Spleen (tissue), 11 donors: Measurements from ENCODE around the gene CTNNA1. TPM values are rescaled to one million over a fixed set of nuclear protein-coding genes. Genes with fewer than 3 reads are reported as not detected.
"Not testable (repeated sequence)": the region's sequence is repeated elsewhere in the genome, so short reads cannot be mapped to it uniquely, and the experiment has no call there.

Source experiments
- DNase-seq: peaks from one replicate; pipeline ENCODE4 v3.0.0-alpha.2; 2020
- H3K27ac ChIP-seq, 8 donors: fragments of 200-600 bp; sonication (generic) in 7 of 8; 1 replicate in 4 of 8; 2 replicates in 4 of 8; pipeline versions ENCODE4 v1.5.0 to v1.8.0; 2016 to 2021; ENCODE audit warnings: inconsistent platforms in 4 of 8, mild to moderate bottlenecking in 4 of 8, moderate library complexity in 1 of 8
- H3K27me3 ChIP-seq, 7 donors: fragments of 200-600 bp; sonication (generic) in 6 of 7; replicated peaks in 1 of 7; 1 replicate in 4 of 7; 2 replicates in 3 of 7; pipeline versions ENCODE4 v1.5.0 to v1.8.0; 2016 to 2021; ENCODE audit warnings: inconsistent platforms in 3 of 7, mild to moderate bottlenecking in 1 of 7
- H3K36me3 ChIP-seq, 6 donors: fragments of 200-600 bp; sonication (generic) in 5 of 6; 1 replicate in 4 of 6; 2 replicates in 2 of 6; pipeline versions ENCODE4 v1.5.0 to v1.8.0; 2016 to 2021; ENCODE audit warnings: inconsistent platforms in 2 of 6
- H3K4me1 ChIP-seq, 6 donors: fragments of 200-600 bp; sonication (generic) in 5 of 6; 1 replicate in 3 of 6; 2 replicates in 3 of 6; pipeline versions ENCODE4 v1.5.0 to v1.8.0; 2016 to 2021; ENCODE audit warnings: inconsistent platforms in 3 of 6
- H3K4me3 ChIP-seq, 8 donors: fragments of 200-600 bp; sonication (generic) in 7 of 8; 1 replicate in 4 of 8; 2 replicates in 4 of 8; pipeline versions ENCODE4 v1.5.0 to v1.8.0; 2016 to 2021; ENCODE audit warnings: inconsistent platforms in 4 of 8, mild to moderate bottlenecking in 4 of 8, moderate library complexity in 2 of 8
- H3K9me3 ChIP-seq, 8 donors: fragments of 200-600 bp; sonication (generic) in 7 of 8; 1 replicate in 4 of 8; 2 replicates in 4 of 8; pipeline versions ENCODE4 v1.5.0 to v1.8.0; 2016 to 2021; ENCODE audit warnings: inconsistent platforms in 4 of 8
- POLR2A ChIP-seq, 3 donors: fragments of 450-650 bp; IDR thresholded peaks; one replicate each; pipeline ENCODE4 v1.5.1; 2017; ENCODE audit warnings: antibody characterized with exemption in 3 of 3, mild to moderate bottlenecking in 1 of 3
- POLR2AphosphoS5 ChIP-seq, 3 donors: sonication (generic); formaldehyde crosslinking; IDR thresholded peaks; one replicate each; pipeline ENCODE4 v1.5.1; 2017; ENCODE audit warnings: antibody characterized with exemption in 3 of 3
- WGBS, 5 donors: extraction: QIAGEN DNeasy Blood & Tissue Kit in 3 of 5; methylation state at CpG; one replicate each; pipeline versions ENCODE4 v1.1.5 to v1.1.7; 2013 to 2018; 5-methylcytosine and 5-hydroxymethylcytosine counted together
- intact Hi-C: fragments of 100-400 bp; cut with DNase I; formaldehyde crosslinking; loops from one replicate; pipeline ENCODE4 v1.15.0; 2023; ENCODE audit warnings: low total_unique reads
- polyA plus RNA-seq, 3 donors: library from polyadenylated mRNA; stranded (reverse); fragments of 200-250 nt; gene quantifications; one replicate each; pipeline ENCODE4 v1.2.1, GENCODE V29; 2013
- total RNA-seq, 7 donors: library from RNA; depleted of rRNA in 3 of 7; stranded (reverse); fragments of >200 nt in 3 of 7; fragmentation: NEBNext Ultra II Directional in 4 of 7; extraction: Animal tissue kit (Norgen Biotek cat#: 25700) in 4 of 7; gene quantifications; one replicate each; pipeline versions ENCODE4 v1.1.0 to v1.2.1, GENCODE V29; 2016 to 2021
- TF ChIP-seq, protein P1 (sequence below), 11 experiments: fragments of 200-600 bp in 7 of 11; fragments of 450-650 bp in 4 of 11; sonication (generic) in 4 of 11; IDR thresholded peaks in 8 of 11; conservative IDR thresholded peaks in 3 of 11; 1 replicate in 7 of 11; 2 replicates in 4 of 11; pipeline versions ENCODE4 v1.4.0 to v1.8.0; 2016 to 2021; ENCODE audit warnings: antibody characterized with exemption in 11 of 11, inconsistent platforms in 4 of 11, mild to moderate bottlenecking in 1 of 11
- donor health status: healthy with polysubstance abuse.
- donor health status: DM: no; HTN: no; CAD: no; lungs with moderate emphysema.
- donor health status: DM: no; HTN: no; CAD: no.
- donor health status: Bipolar disorder and iron deficiency.
- donor health status: healthy.
- donor health status: DM: no; HTN: no; CAD: no.
- donor health status: DM: yes; HTN: yes; CAD: no.

Gene CTNNA1
- total and polyA plus RNA-seq, 10 donors = 26.7 to 313 (median 186) TPM

DNA sequence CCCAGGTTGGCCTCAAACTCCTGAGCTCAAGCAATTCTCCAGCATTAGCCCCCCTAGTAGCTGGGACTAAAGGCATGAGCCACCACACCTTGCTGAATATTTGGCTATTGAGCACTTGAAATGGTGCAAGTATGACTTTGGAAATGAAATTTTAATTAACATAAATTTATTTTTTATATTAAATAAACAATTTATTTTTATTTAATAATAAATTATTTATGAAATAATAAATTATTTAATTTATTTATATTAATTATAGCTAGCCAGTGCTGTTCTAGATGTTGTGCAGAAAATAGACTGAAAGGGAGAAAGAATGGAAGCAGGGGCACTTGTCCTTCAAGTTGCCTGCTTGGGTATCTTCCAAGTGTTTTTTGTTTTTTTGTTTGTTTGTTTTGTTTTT lies 40.0 kb upstream of the CTNNA1 start:
- no peak overlapping the region for H3K4me3 ChIP-seq
- intact Hi-C loops = no loop called here
- H3K9me3 ChIP-seq = no peaks in the 10 kb centered on the region
- no peak for DNase-seq
- no peaks in the 10 kb centered on the region for H3K36me3 ChIP-seq
- no peak overlapping the region for H3K27ac ChIP-seq
- no peak for TF ChIP-seq POLR2A (IDR thresholded peaks at IDR 0.05)
- TF ChIP-seq, protein P1, sequence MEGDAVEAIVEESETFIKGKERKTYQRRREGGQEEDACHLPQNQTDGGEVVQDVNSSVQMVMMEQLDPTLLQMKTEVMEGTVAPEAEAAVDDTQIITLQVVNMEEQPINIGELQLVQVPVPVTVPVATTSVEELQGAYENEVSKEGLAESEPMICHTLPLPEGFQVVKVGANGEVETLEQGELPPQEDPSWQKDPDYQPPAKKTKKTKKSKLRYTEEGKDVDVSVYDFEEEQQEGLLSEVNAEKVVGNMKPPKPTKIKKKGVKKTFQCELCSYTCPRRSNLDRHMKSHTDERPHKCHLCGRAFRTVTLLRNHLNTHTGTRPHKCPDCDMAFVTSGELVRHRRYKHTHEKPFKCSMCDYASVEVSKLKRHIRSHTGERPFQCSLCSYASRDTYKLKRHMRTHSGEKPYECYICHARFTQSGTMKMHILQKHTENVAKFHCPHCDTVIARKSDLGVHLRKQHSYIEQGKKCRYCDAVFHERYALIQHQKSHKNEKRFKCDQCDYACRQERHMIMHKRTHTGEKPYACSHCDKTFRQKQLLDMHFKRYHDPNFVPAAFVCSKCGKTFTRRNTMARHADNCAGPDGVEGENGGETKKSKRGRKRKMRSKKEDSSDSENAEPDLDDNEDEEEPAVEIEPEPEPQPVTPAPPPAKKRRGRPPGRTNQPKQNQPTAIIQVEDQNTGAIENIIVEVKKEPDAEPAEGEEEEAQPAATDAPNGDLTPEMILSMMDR (IDR thresholded peaks at IDR 0.05 in 8 of 11, conservative IDR thresholded peaks at IDR 0.05 in 3 of 11) = no peak
- no peak for TF ChIP-seq POLR2AphosphoS5 (IDR thresholded peaks at IDR 0.05)
- H3K4me1 ChIP-seq = no peaks in the 10 kb centered on the region
- peaks cover 0 to 5% (median 0%) of the 10 kb centered on the region in 7 donors for H3K27me3 ChIP-seq

DNA sequence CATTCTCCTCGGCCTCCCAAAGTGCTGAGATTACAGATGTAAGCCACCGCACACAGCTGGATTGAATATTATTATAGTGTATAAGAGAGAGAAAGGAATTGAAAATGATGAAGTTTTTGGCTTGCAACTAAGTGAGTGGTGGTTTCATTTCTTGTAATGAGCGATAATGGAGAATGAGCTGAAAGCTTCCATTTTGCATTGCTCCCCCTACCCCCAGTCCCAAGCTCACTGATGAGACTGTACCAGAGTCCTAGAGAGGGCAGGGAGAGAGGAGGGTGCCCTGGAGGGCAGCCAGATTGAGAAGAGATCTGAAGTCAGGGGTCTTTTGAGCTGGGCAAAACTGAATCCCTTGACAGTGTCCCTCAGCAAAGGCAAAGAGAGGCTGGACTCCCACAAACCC lies 38.5 kb upstream of the CTNNA1 start:
- DNase-seq = no peak
- H3K36me3 ChIP-seq = no peaks in the 10 kb centered on the region
- H3K27ac ChIP-seq = no peak overlapping the region
- 73 to 84% (median 77%) methylated on average over 3 of the region's 3 CpGs for WGBS, 5 donors
- TF ChIP-seq POLR2AphosphoS5 (IDR thresholded peaks at IDR 0.05) (no peak), POLR2A (IDR thresholded peaks at IDR 0.05) (no peak)
- TF ChIP-seq, protein P1 (IDR thresholded peaks at IDR 0.05 in 8 of 11, conservative IDR thresholded peaks at IDR 0.05 in 3 of 11) = no peak
- intact Hi-C loops = no loop called here
- peaks cover 0 to 5% (median 0%) of the 10 kb centered on the region in 7 donors for H3K27me3 ChIP-seq
- H3K4me1 ChIP-seq = no peaks in the 10 kb centered on the region
- no peaks in the 10 kb centered on the region for H3K9me3 ChIP-seq
- H3K4me3 ChIP-seq = no peak overlapping the region

DNA sequence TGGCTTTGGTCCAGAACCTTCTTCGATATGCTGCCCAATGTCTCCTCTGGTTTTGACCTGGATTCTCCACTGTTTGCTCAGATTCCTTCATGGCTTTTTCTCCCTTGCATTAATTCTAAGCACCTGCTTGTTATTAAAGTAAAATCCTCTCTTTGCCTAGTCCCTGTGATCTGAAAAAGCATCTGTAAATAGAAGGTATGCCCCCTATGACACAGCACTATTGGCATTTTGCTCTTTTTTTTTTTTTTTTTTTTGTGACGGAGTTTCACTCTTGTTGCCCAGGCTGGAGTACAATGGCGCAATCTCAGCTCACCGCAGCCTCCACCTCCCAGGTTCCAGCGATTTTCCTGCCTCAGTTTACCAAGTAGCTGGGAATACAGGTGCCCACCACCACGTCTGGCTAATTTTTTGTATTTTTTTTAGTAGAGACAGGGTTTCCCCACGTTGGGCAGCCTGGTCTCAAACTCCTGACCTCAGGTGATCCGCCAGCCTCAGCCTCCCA lies 37.2 kb upstream of the CTNNA1 start:
- intact Hi-C loops, H3K27ac ChIP-seq, H3K4me1 ChIP-seq, H3K36me3 ChIP-seq, H3K4me3 ChIP-seq, H3K9me3 ChIP-seq, H3K27me3 ChIP-seq, DNase-seq: not testable (repeated sequence)
- WGBS, 5 donors = 73 to 83% (median 76%) methylated on average over 8 of the region's 8 CpGs

DNA sequence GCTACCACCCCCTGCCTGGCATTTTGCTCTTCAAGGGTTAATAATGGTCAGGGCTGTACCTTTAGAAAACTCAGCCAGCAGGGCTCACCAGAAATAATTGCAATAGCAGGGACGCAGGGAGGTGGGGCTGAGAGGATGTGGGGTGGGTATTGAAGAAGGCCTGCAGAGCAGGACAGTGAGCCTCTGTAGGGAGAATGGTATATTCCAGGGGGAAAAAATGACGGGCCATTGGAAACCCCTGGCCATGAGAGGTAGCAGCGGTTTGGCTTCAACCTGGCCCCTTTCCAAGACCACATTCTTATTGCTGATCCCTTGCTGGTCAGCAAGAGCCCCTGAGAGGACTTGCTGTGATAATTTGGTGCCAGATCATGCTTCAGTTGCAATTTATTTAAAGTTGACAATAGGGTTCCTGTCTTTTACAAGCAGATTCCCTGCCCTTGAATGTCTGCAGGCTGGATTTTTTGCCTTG lies 36.7 kb upstream of the CTNNA1 start:
- no peaks in the 10 kb centered on the region for H3K9me3 ChIP-seq
- WGBS, 5 donors = 37 to 68% (median 52%) methylated on average over 3 of the region's 3 CpGs
- peaks cover 0 to 5% (median 0%) of the 10 kb centered on the region in 7 donors for H3K27me3 ChIP-seq
- H3K36me3 ChIP-seq = no peaks in the 10 kb centered on the region
- H3K27ac ChIP-seq = no peak overlapping the region
- H3K4me3 ChIP-seq = no peak overlapping the region
- no peak for TF ChIP-seq POLR2AphosphoS5 (IDR thresholded peaks at IDR 0.05)
- TF ChIP-seq POLR2A (IDR thresholded peaks at IDR 0.05) = no peak
- TF ChIP-seq, protein P1 (IDR thresholded peaks at IDR 0.05 in 8 of 11, conservative IDR thresholded peaks at IDR 0.05 in 3 of 11) = no peak
- intact Hi-C loops = no loop called here
- no peaks in the 10 kb centered on the region for H3K4me1 ChIP-seq
- DNase-seq = no peak

DNA sequence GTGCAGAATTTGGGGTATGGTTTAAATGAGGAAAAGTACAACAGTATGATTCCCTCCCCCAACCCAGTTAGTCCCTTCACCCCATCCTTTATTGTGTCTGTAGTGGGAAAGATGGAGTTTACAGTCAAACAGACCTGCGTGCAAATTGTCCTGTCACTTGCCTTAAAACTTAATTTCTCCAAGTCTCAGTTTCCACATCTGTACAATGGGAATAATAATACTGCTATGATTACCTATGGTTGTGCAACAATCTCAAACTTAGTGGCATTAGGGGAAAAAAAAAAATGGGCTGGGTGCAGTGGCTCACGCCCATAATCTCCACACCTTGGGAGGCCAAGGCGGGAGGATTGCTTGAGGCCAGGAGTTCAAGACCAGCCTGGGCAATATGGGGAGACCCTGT lies 35.8 kb upstream of the CTNNA1 start:
- intact Hi-C loops = no loop called here
- Histone ChIP-seq H3K9me3 (no peaks in the 10 kb centered on the region), H3K4me3 (no peak overlapping the region), H3K27ac (no peak overlapping the region), H3K36me3 (no peaks in the 10 kb centered on the region), H3K27me3 (peaks cover 0 to 11% (median 0%) of the 10 kb centered on the region in 7 donors), H3K4me1 (no peaks in the 10 kb centered on the region)
- TF ChIP-seq POLR2AphosphoS5 (IDR thresholded peaks at IDR 0.05) = no peak
- TF ChIP-seq POLR2A (IDR thresholded peaks at IDR 0.05) = no peak
- TF ChIP-seq, protein P1 (IDR thresholded peaks at IDR 0.05 in 8 of 11, conservative IDR thresholded peaks at IDR 0.05 in 3 of 11) = no peak
- DNase-seq = no peak
- 90 to 99% (median 94%) methylated on average over 3 of the region's 3 CpGs for WGBS, 5 donors
